ENCODE measurements around the gene SLC25A43.
"Not testable (repeated sequence)": the region's sequence is repeated elsewhere in the genome, so short reads cannot be mapped to it uniquely, and the experiment has no call there.

The SLC25A43 gene

GRCh38 chrX:119488749-119489148 lies 89.6 kb downstream of the SLC25A43 start:
- peak; percentile 39 for DNase-seq (ENCODE audit: low read depth)
- H3K4me3 ChIP-seq (ENCODE audit: low read depth, low read length), result no peak overlapping the region
- TF ChIP-seq CTCF (IDR thresholded peaks at IDR 0.05; ENCODE audit: insufficient read depth, low read depth, low read length, missing control alignments), result peak; percentile 42

- no peak overlapping the region for H3K4me3 ChIP-seq (ENCODE audit: low read depth, low read length)
- TF ChIP-seq CTCF (IDR thresholded peaks at IDR 0.05; ENCODE audit: insufficient read depth, low read depth, low read length, missing control alignments), result no peak
- no peak for DNase-seq (ENCODE audit: low read depth)
Measured at GRCh38 chrX:119489212-119490074, 90.3 kb downstream of the SLC25A43 start.

DNA sequence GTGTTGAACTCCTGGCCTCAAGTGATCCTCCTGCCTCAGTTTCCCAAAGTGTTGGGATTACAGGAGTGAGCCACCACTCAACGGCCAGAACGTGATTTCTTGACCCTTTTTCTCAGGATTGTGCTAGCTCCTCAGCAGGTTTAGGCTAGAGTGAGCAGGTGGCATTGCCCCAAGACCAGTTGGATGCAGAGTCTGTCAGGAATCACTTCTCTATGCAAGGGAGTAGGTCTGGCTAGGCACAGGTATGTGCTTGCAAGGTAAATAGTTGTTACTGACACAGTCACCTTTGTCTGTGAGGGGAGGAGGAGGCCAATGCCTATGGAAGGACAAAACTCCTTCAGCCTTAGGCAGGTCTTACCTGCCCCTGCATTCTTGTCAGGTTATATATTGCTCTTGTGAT lies 93.3 kb downstream of the SLC25A43 start:
- H3K4me3 ChIP-seq (ENCODE audit: low read depth, low read length), result no peak overlapping the region
- no peak for DNase-seq (ENCODE audit: low read depth)
- TF ChIP-seq CTCF (IDR thresholded peaks at IDR 0.05; ENCODE audit: insufficient read depth, low read depth, low read length, missing control alignments), result no peak

DNA sequence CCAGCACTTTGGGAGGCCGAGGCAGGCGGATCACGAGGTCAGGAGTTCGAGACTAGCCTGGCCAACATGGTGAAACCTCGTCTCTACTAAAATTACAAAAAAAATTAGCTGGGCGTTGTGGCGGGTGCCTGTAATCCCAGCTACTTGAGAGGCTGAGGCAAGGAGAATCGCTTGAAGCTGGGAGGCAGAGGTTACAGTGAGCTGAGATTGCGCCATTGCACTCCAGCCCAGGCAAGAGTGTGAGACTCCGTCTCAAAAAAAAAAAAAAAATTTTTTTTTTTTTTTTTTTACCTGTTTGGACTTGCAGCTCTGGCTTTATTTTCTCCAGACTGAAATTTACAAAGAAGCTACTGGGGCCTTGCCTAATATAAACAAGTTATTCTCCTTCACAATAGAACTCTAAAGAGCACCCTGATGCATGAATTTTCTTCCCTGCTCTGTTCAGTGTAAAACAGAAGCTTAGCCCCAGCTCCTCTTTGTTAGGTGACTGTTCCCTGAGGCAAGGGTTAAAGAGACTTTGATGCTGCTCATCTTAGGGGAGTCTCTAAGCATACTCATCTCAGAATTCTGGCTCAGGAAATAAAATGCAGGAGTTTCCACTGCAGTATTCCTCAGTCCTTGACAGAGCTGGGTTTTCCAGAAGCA lies 94.8 kb downstream of the SLC25A43 start:
- not testable (repeated sequence) for H3K4me3 ChIP-seq (ENCODE audit: low read depth, low read length); DNase-seq (ENCODE audit: low read depth)

DNA sequence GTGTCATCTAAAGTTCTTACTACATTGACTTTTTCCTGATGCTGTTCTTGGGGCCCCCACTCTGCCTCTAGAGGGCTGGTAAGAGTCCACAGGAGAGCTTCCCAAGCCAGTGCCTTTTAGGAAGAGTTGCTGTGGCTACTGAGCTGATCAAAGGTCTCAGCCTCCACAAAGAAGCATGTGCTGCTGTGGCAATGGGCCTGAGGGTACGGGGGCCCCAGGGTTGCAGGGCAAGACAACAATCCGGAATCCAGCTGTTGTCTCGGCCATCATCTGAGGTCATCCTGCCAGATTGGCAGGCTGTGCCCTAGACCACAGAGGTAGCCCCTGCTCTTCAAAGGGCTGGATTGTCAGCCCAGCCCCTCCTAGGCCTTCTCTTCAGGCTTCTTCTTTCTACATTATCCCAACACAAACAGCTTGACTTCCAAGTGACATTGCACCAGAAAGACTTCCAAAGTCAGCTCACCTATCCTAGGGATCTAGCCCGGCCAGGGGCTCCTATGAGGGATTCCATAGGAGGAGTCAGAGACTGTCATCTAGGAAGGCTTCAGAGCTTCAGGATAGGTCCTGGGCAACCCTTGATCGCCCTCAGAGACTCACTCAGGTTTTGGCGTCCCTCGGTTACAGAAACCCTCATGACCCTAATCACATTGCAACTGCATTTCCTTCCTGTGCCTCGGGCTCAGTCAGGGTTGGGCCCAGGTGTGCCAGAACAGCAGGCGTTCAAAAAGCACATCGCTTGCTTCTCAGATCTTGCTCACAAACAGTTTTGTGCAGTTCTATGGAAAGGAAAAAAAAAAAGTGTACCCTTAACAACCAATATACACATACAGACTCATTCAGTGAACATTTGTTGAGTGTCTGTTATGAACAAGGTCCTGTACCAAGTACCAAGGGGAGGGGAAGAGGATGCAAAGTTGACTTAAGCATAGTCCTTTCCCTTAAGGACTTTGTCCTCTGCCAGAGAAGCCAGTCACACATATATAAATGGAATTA lies 96.9 kb downstream of the SLC25A43 start:
- DNase-seq (ENCODE audit: low read depth), result no peak
- TF ChIP-seq CTCF (IDR thresholded peaks at IDR 0.05; ENCODE audit: insufficient read depth, low read depth, low read length, missing control alignments), result no peak
- no peak overlapping the region for H3K4me3 ChIP-seq (ENCODE audit: low read depth, low read length)

GRCh38 chrX:119497185-119497584 lies 98.0 kb downstream of the SLC25A43 start:
- no peak for DNase-seq (ENCODE audit: low read depth)
- TF ChIP-seq CTCF (IDR thresholded peaks at IDR 0.05; ENCODE audit: insufficient read depth, low read depth, low read length, missing control alignments), result no peak
- no peak overlapping the region for H3K4me3 ChIP-seq (ENCODE audit: low read depth, low read length)

Data from GM12865 (cell line).